Left ventricle myocardium inferior (tissue), 1 donor: ENCODE measurements around the gene NAT16. TPM values are rescaled to one million over a fixed set of nuclear protein-coding genes. Genes with fewer than 3 reads are reported as not detected.
A peak's percentile ranks its signal among the peaks of the same experiment; 100 is the strongest.
"Not testable (repeated sequence)": the region's sequence is repeated elsewhere in the genome, so short reads cannot be mapped to it uniquely, and the experiment has no call there.

ENCODE experiments used
- DNase-seq: peaks from one replicate; pipeline ENCODE4 v3.0.0-alpha.2; 2020
- H3K27ac ChIP-seq: fragments of 200-600 bp; replicated peaks from 2 replicates; pipeline ENCODE4 v1.8.0; 2021
- H3K27me3 ChIP-seq: fragments of 200-600 bp; 2 replicates; pipeline ENCODE4 v1.8.0; 2021; ENCODE audit warnings: low read depth
- H3K36me3 ChIP-seq: fragments of 200-600 bp; 2 replicates; pipeline ENCODE4 v1.8.0; 2021
- H3K4me1 ChIP-seq: fragments of 200-600 bp; 2 replicates; pipeline ENCODE4 v1.8.0; 2021
- H3K4me3 ChIP-seq: fragments of 200-600 bp; 2 replicates; pipeline ENCODE4 v1.8.0; 2021; ENCODE audit warnings: mild to moderate bottlenecking, moderate library complexity
- H3K9me3 ChIP-seq: fragments of 200-600 bp; replicated peaks from 2 replicates; pipeline ENCODE4 v1.8.0; 2021
- CTCF ChIP-seq: fragments of 200-600 bp; IDR thresholded peaks from 2 replicates; pipeline ENCODE4 v1.8.0; 2021; ENCODE audit warnings: antibody characterized with exemption, mild to moderate bottlenecking, borderline replicate concordance
- intact Hi-C: fragments of 100-400 bp; cut with micrococcal nuclease; formaldehyde crosslinking; loops from one replicate; pipeline ENCODE4 v1.11.0; 2022
- total RNA-seq: library from RNA; stranded (reverse); fragmentation: NEBNext Ultra II Directional; extraction: Animal tissue kit (Norgen Biotek cat#: 25700); gene quantifications from one replicate; pipeline ENCODE4 v1.2.1, GENCODE V29; 2021
- donor health status: DM: no; HTN: yes; CAD: no; lungs with severe emphysema.

NAT16 gene
- total RNA-seq, 1 donor from 2014 or later: not detected

GRCh38 chr7:101137651-101138212 lies 42.4 kb downstream of the NAT16 start:
- H3K27me3 ChIP-seq: peaks cover 11% of the 10 kb centered on the region
- no peak for TF ChIP-seq CTCF
- H3K4me3 ChIP-seq: peak overlapping the region; percentile 33
- DNase-seq: no peak
- peak overlapping the region; percentile 60 for H3K27ac ChIP-seq
- H3K4me1 ChIP-seq: peaks cover 18% of the 10 kb centered on the region
- no peaks in the 10 kb centered on the region for H3K9me3 ChIP-seq
- intact Hi-C loops: loop anchor here (5.0 kb wide), 1 partner anchor 40 kb away; no protein-coding TSS in a partner anchor
- no peaks in the 10 kb centered on the region for H3K36me3 ChIP-seq

- DNase-seq: no peak
- H3K9me3 ChIP-seq: no peaks in the 10 kb centered on the region
- no peak overlapping the region for H3K27ac ChIP-seq
- H3K36me3 ChIP-seq: no peaks in the 10 kb centered on the region
- intact Hi-C loops: no loop called here
- no peak overlapping the region for H3K4me3 ChIP-seq
- H3K27me3 ChIP-seq: peaks cover 5% of the 10 kb centered on the region
- no peak for TF ChIP-seq CTCF
- peaks cover 18% of the 10 kb centered on the region for H3K4me1 ChIP-seq
These were observed 45.6 kb downstream of the NAT16 start for GRCh38 chr7:101134399-101134980.

GRCh38 chr7:101133621-101134398 lies 46.3 kb downstream of the NAT16 start:
- intact Hi-C loops: no loop called here
- Histone ChIP-seq H3K4me3 (no peak overlapping the region), H3K4me1 (peaks cover 17% of the 10 kb centered on the region), H3K27ac (no peak overlapping the region), H3K27me3 (peaks cover 5% of the 10 kb centered on the region), H3K36me3 (no peaks in the 10 kb centered on the region), H3K9me3 (no peaks in the 10 kb centered on the region)
- TF ChIP-seq CTCF: no peak
- no peak for DNase-seq

GRCh38 chr7:101132626-101133600 lies 47.2 kb downstream of the NAT16 start:
- H3K36me3 ChIP-seq, H3K27ac ChIP-seq, H3K27me3 ChIP-seq, DNase-seq, H3K4me1 ChIP-seq, H3K9me3 ChIP-seq, H3K4me3 ChIP-seq, intact Hi-C loops: not testable (repeated sequence)

GRCh38 chr7:101129603-101130117 lies 50.4 kb downstream of the NAT16 start:
- no peak overlapping the region for H3K4me3 ChIP-seq
- no peaks in the 10 kb centered on the region for H3K27me3 ChIP-seq
- TF ChIP-seq CTCF: no peak
- H3K4me1 ChIP-seq: peaks cover 29% of the 10 kb centered on the region
- H3K9me3 ChIP-seq: no peaks in the 10 kb centered on the region
- DNase-seq: no peak
- intact Hi-C loops: no loop called here
- H3K27ac ChIP-seq: no peak overlapping the region
- H3K36me3 ChIP-seq: no peaks in the 10 kb centered on the region
